ENCODE data around the gene PTPN13.

Gene PTPN13

DNA sequence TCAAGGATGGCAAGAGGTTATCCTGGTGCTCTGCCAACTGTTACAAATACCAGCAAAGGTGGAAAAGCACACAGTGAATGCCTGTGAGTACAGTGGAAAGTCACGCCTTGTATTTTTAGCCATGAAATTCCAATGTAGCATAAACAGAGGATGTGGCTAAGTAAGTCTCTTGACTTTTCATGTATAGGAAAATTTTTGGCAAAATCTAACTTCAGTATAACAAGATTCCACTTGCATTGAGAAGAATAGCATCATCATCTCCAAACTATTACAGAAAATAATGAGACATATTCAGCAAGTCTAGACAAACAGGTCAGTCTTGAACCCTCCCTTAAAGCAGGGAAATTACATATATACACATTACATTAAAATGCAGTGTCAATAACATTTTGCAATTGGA is 247.2 kb downstream of the PTPN13 start:
- no peak for TF ChIP-seq Cebpa-rat (IDR thresholded peaks at IDR 0.05)
- Histone ChIP-seq H3K4me2 (no peak overlapping the region), H4K20me1 (no peaks in the 10 kb centered on the region), H3K4me3 (no peak overlapping the region), H3K27me3 (no peaks in the 10 kb centered on the region), H3K36me3 (no peaks in the 10 kb centered on the region), H3K9me3 (replicated peaks in 1 of 11) (no peaks in the 10 kb centered on the region), H3K27ac (no peak overlapping the region), H3K4me1 (peaks cover 0 to 18% (median 0%) of the 10 kb centered on the region in 10 experiments; a peak in 6 of 20 replicates), H3K9ac (no peak overlapping the region)

DNA sequence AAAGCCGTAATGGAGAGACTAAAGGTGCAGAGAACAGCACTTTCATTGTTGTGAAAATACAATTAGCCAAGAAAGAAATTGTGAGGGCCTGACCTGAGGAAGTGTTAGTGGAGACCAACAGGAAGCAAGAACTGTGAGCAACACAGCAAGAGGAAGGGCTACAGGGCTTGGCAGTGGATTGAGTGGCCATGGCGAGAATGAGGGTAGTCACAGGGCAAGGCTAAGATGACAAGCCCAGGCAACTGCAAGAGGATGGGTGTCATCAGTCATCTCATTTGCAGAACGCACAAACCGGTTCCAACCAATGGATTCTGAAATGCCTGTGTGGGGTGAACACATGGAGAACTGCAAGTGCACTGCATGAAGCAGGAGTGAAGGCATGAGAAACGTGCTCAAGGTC is 251.5 kb downstream of the PTPN13 start:
- Histone ChIP-seq H4K20me1 (no peaks in the 10 kb centered on the region), H3K4me1 (peaks cover 0 to 17% (median 11%) of the 10 kb centered on the region in 10 experiments; a peak in 13 of 20 replicates), H3K27ac (no peak overlapping the region), H3K9ac (no peak overlapping the region), H3K27me3 (no peaks in the 10 kb centered on the region), H3K4me3 (no peak overlapping the region), H3K36me3 (no peaks in the 10 kb centered on the region), H3K4me2 (peak overlapping the region in 1 of 11 experiments; percentile 5; a peak in 1 of 22 replicates), H3K9me3 (replicated peaks in 1 of 11) (peaks cover 0 to 4% (median 0%) of the 10 kb centered on the region in 11 experiments; a peak in 1 of 22 replicates)
- no peak for TF ChIP-seq Cebpa-rat (IDR thresholded peaks at IDR 0.05)

DNA sequence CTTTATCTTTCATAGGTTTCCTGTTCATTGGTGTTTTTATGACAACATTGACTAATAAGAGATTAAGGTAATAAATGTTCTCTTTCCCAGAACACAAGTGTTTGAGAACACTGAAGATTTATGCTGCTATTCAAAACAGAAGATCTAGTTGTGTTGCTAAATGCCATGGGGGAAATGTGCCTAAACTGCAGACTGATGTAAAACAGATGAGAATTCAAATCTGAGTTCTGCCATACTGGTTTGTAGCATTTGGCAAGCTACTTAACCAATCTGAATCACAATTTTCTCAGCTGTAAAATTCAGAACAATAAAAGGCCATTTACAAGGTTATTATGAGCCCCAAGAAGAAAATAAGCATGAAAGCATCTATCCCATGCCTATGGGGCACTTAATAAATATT is 252.8 kb downstream of the PTPN13 start:
- Histone ChIP-seq H3K4me2 (no peak overlapping the region), H4K20me1 (no peaks in the 10 kb centered on the region), H3K9me3 (replicated peaks in 1 of 11) (peaks cover 0 to 4% (median 0%) of the 10 kb centered on the region in 11 experiments; a peak in 1 of 22 replicates), H3K27me3 (no peaks in the 10 kb centered on the region), H3K9ac (no peak overlapping the region), H3K36me3 (no peaks in the 10 kb centered on the region), H3K27ac (no peak overlapping the region), H3K4me3 (no peak overlapping the region), H3K4me1 (peaks cover 0 to 17% (median 11%) of the 10 kb centered on the region in 10 experiments; a peak in 13 of 20 replicates)
- no peak for TF ChIP-seq Cebpa-rat (IDR thresholded peaks at IDR 0.05)

DNA sequence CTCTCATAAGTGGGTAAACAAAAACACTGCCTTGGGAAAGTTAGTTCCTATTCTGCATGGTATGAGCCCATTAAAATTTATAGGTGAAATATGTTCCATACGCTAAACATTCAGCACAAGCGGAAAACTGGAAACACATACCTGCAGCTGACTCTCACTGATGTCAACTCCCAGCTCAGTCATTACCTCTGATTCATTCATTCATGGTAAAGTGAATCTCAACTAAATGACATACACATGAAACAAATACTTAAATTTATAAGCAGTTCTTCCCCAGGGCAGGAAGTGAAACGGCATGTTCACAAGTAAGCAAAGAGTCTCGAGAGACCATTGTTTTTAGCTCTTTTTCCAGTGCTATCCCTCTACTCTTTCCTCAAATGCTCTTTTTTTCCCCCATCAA is 253.5 kb downstream of the PTPN13 start:
- no peaks in the 10 kb centered on the region for H4K20me1 ChIP-seq
- no peak overlapping the region for H3K27ac ChIP-seq
- peaks cover 0 to 4% (median 0%) of the 10 kb centered on the region in 11 experiments; a peak in 1 of 22 replicates for H3K9me3 ChIP-seq (replicated peaks in 1 of 11)
- H3K4me1 ChIP-seq = peaks cover 0 to 17% (median 11%) of the 10 kb centered on the region in 10 experiments; a peak in 13 of 20 replicates
- H3K27me3 ChIP-seq = no peaks in the 10 kb centered on the region
- no peak for TF ChIP-seq Cebpa-rat (IDR thresholded peaks at IDR 0.05)
- peak overlapping the region in 7 of 11 experiments; percentile 22 to 46 (median 33); a peak in 12 of 22 replicates for H3K4me2 ChIP-seq
- H3K4me3 ChIP-seq = no peak overlapping the region
- H3K36me3 ChIP-seq = no peaks in the 10 kb centered on the region
- H3K9ac ChIP-seq = no peak overlapping the region

DNA sequence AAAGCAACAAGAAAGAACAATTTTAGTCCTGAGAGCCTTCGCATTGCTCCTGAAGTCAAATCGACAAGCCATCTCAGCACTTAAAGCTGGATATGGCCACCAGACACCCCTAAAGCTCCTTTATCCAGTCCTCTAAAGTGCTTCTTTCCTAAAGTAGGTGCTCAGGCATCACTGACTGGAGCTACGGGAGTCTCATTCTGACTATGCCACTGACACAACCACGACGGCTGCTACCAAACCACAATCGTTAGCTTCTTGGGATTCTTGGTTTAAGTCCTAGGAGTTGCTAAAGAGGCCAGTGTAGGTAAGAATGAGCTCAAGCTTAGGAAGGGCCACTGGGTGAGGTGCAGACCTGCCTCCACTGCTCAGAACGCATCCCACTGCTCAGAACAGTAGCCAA is 254.0 kb downstream of the PTPN13 start:
- peaks cover 0 to 17% (median 11%) of the 10 kb centered on the region in 10 experiments; a peak in 13 of 20 replicates for H3K4me1 ChIP-seq
- no peaks in the 10 kb centered on the region for H3K36me3 ChIP-seq
- no peaks in the 10 kb centered on the region for H4K20me1 ChIP-seq
- no peak overlapping the region for H3K9ac ChIP-seq
- TF ChIP-seq Cebpa-rat (IDR thresholded peaks at IDR 0.05) = no peak
- peak overlapping the region in 7 of 11 experiments; percentile 22 to 46 (median 33); a peak in 11 of 22 replicates for H3K4me2 ChIP-seq
- H3K27me3 ChIP-seq = no peaks in the 10 kb centered on the region
- no peak overlapping the region for H3K4me3 ChIP-seq
- peaks cover 0 to 4% (median 0%) of the 10 kb centered on the region in 11 experiments; a peak in 1 of 22 replicates for H3K9me3 ChIP-seq (replicated peaks in 1 of 11)
- no peak overlapping the region for H3K27ac ChIP-seq

DNA sequence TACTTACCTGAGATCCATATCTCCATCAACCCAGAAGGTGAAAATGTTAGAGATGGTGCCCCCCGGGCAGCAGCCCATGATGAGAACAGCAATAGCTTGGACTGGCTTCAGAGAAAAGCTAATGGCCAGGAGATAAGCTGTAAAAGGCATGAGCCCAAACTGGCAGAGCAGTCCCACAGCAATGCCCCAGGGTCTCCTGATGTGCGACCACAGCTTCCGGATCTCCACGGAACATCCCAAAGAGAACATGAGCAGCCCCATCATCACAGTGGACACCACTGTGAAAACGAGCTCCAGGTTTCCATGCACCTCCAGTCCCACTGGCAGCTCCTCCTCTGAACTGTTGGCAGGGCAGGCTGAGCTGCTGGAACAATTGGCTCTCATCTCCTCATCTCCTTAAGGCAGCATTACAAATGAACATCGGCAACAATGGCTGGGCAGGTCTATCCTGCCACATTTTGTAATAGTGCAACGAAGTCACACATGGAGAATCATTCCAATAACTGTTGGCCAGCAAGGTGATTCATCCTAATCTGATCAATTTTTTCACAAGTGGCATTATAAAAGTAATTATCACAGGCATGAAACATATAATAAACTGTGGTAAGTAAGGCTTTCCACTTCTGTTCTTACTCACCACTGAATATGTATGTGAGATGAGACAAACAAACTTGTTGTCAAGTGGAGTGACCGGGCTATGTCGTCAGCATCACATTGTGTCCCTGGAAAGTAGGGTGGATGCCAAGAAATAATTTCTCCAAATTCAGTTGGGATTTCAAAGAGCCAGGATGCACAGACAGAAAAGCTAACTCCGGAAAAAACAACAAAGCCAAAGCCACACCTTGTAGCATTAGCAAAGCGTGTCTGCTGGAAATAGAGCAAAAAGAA is 254.9 kb downstream of the PTPN13 start, which contains the start of gene SLC10A6:
TSS of gene SLC10A6 (minus strand) at position 653 of the 888 bp plus-strand sequence. CDS start at position 384, 269 bp downstream.
- H3K9me3 ChIP-seq (replicated peaks in 1 of 11) = peaks cover 0 to 4% (median 0%) of the 10 kb centered on the region in 11 experiments; a peak in 1 of 22 replicates
- H4K20me1 ChIP-seq = no peaks in the 10 kb centered on the region
- no peak for TF ChIP-seq Cebpa-rat (IDR thresholded peaks at IDR 0.05)
- no peaks in the 10 kb centered on the region for H3K36me3 ChIP-seq
- peaks cover 0 to 17% (median 11%) of the 10 kb centered on the region in 10 experiments; a peak in 13 of 20 replicates for H3K4me1 ChIP-seq
- H3K4me3 ChIP-seq = no peak within 1 kb of the TSS
- H3K9ac ChIP-seq = no peak within 1 kb of the TSS
- no peak within 1 kb of the TSS for H3K27ac ChIP-seq
- no peaks in the 10 kb centered on the region for H3K27me3 ChIP-seq
- peak within 1 kb of the TSS in 6 of 11 experiments; percentile 13 to 46 (median 30); a peak in 11 of 22 replicates for H3K4me2 ChIP-seq

DNA sequence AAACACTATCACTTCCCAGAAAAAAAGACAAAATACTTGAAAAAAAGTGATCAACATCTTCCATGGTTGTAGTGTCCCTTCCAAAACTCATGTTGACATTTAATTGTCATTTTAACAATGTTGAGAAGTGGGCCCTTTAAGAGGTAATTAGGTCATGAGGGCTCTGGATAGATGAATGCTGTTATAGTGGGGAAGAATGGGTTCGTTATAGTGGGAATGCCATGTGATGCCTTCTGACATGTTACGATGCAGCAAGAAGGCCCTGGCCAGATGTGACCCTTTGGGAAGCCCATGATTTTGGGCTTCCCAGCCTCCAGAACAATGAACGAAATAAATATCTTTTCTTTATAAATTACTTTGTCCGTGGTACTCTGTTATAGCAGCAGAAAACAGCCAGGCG is 259.1 kb downstream of the PTPN13 start:
- no peak for TF ChIP-seq Cebpa-rat (IDR thresholded peaks at IDR 0.05)
- H3K4me2 ChIP-seq = no peak overlapping the region
- H3K27ac ChIP-seq = no peak overlapping the region
- peaks cover 6 to 14% (median 10%) of the 10 kb centered on the region in 10 experiments; a peak in 16 of 20 replicates for H3K4me1 ChIP-seq
- H3K9me3 ChIP-seq (replicated peaks in 1 of 11) = peaks cover 0 to 4% (median 0%) of the 10 kb centered on the region in 11 experiments; a peak in 1 of 22 replicates
- H4K20me1 ChIP-seq = no peaks in the 10 kb centered on the region
- H3K36me3 ChIP-seq = no peaks in the 10 kb centered on the region
- H3K4me3 ChIP-seq = no peak overlapping the region
- no peak overlapping the region for H3K9ac ChIP-seq
- no peaks in the 10 kb centered on the region for H3K27me3 ChIP-seq

DNA sequence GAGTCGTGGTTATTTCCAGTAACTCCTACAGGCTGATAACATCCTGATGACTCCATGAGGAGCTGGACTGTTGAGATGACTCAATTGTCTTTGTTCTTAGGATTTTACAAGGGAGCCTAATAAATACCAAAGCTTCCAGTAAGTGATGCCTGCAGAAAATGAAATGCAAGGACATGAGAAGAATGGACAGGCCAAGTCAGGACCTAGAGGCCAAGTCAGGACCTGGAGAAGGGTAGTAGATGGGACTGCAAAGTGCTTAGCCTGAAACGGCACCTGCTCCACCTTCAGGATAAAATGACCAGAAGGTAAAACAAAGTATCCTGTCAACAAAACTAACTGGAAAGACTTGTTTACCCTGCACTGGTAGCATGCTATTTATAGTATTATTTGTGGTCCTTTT is 261.5 kb downstream of the PTPN13 start:
- H3K27me3 ChIP-seq = no peaks in the 10 kb centered on the region
- H4K20me1 ChIP-seq = no peaks in the 10 kb centered on the region
- H3K9ac ChIP-seq = no peak overlapping the region
- no peaks in the 10 kb centered on the region for H3K36me3 ChIP-seq
- peaks cover 0 to 13% (median 6%) of the 10 kb centered on the region in 10 experiments; a peak in 13 of 20 replicates for H3K4me1 ChIP-seq
- TF ChIP-seq Cebpa-rat (IDR thresholded peaks at IDR 0.05) = no peak
- H3K9me3 ChIP-seq (replicated peaks in 1 of 11) = peaks cover 0 to under 1% (median 0%) of the 10 kb centered on the region in 11 experiments; a peak in 1 of 22 replicates
- no peak overlapping the region for H3K27ac ChIP-seq
- peak overlapping the region in 7 of 11 experiments; percentile 6 to 68 (median 48); a peak in 13 of 22 replicates for H3K4me2 ChIP-seq
- no peak overlapping the region for H3K4me3 ChIP-seq

DNA sequence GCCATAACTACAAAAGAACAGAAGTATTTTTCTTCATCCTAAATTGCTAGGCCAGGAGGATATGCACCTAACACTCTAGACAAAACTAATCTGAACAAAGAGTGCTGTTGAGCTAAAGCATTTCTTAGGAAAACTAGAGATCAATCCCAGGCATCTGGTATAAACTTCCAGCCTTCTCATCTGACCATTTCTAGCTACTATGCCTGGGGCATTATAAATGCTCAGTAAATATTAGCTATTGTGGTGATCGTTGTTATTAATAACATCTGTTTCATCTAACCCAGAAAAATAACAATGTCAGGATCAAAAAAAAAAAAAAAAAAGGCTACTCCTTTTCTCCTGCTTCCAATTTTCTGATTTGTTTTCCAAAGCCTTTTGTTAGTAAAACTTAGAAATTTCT is 262.8 kb downstream of the PTPN13 start:
- Histone ChIP-seq H4K20me1 (no peaks in the 10 kb centered on the region), H3K4me2 (no peak overlapping the region), H3K36me3 (no peaks in the 10 kb centered on the region), H3K4me1 (peaks cover 0 to 13% (median 6%) of the 10 kb centered on the region in 10 experiments; a peak in 13 of 20 replicates), H3K27me3 (no peaks in the 10 kb centered on the region), H3K27ac (no peak overlapping the region), H3K4me3 (no peak overlapping the region), H3K9me3 (replicated peaks in 1 of 11) (no peaks in the 10 kb centered on the region), H3K9ac (no peak overlapping the region)
- TF ChIP-seq Cebpa-rat (IDR thresholded peaks at IDR 0.05) = no peak
